Choroid plexus epithelial cell (primary cell): ENCODE results near the gene ZMIZ1.
A peak's percentile ranks its signal among the peaks of the same experiment; 100 is the strongest.

Experiments used
- DNase-seq: peaks from one replicate; pipeline ENCODE4 v3.0.0-alpha.2; 2010; ENCODE audit warnings: low read depth
- H3K4me3 ChIP-seq: 2 replicates; pipeline ENCODE4 v1.5.1; 2011; ENCODE audit warnings: low read depth, mild to moderate bottlenecking, control low read depth, low read length, moderate library complexity
- CTCF ChIP-seq: conservative IDR thresholded peaks from 2 replicates; pipeline ENCODE4 v1.5.1; 2011; ENCODE audit warnings: low read depth, mild to moderate bottlenecking, control low read depth, inconsistent platforms, low read length, moderate library complexity

Gene ZMIZ1

GRCh38 chr10:79144351-79145173, 75.8 kb downstream of the ZMIZ1 start:
- no peak for TF ChIP-seq CTCF
- no peak for DNase-seq
- no peak overlapping the region for H3K4me3 ChIP-seq

GRCh38 chr10:79145174-79145483, 76.4 kb downstream of the ZMIZ1 start:
- DNase-seq: no peak
- no peak overlapping the region for H3K4me3 ChIP-seq
- no peak for TF ChIP-seq CTCF

GRCh38 chr10:79145517-79146470, 77.0 kb downstream of the ZMIZ1 start:
- DNase-seq: no peak
- no peak overlapping the region for H3K4me3 ChIP-seq
- TF ChIP-seq CTCF: no peak

GRCh38 chr10:79146611-79147130, 77.9 kb downstream of the ZMIZ1 start:
- TF ChIP-seq CTCF: peak; percentile 6
- H3K4me3 ChIP-seq: no peak overlapping the region
- no peak for DNase-seq

GRCh38 chr10:79147306-79147705, 78.5 kb downstream of the ZMIZ1 start:
- no peak overlapping the region for H3K4me3 ChIP-seq
- no peak for TF ChIP-seq CTCF
- no peak for DNase-seq

GRCh38 chr10:79147796-79148451, 79.2 kb downstream of the ZMIZ1 start:
- H3K4me3 ChIP-seq: no peak overlapping the region
- DNase-seq: no peak
- no peak for TF ChIP-seq CTCF
